Daoy (cell line): Measurements from ENCODE around the gene OGFOD1. TPM values are rescaled to one million over a fixed set of nuclear protein-coding genes. Genes with fewer than 3 reads are reported as not detected.
A peak's percentile ranks its signal among the peaks of the same experiment; 100 is the strongest.
"Not testable (repeated sequence)": the region's sequence is repeated elsewhere in the genome, so short reads cannot be mapped to it uniquely, and the experiment has no call there.

Experiments used
- DNase-seq: peaks from one replicate; pipeline ENCODE4 v3.0.0-alpha.2; 2015; ENCODE audit warnings: low read depth
- total RNA-seq: library from RNA; depleted of rRNA; stranded (reverse); fragments of >200 nt; shearing (Covaris generic); gene quantifications from 2 replicates; pipeline ENCODE4 v1.2.3, GENCODE V29; 2014

The OGFOD1 gene
- total RNA-seq, 1 experiment from 2014 or later, result 61.5 TPM

DNA sequence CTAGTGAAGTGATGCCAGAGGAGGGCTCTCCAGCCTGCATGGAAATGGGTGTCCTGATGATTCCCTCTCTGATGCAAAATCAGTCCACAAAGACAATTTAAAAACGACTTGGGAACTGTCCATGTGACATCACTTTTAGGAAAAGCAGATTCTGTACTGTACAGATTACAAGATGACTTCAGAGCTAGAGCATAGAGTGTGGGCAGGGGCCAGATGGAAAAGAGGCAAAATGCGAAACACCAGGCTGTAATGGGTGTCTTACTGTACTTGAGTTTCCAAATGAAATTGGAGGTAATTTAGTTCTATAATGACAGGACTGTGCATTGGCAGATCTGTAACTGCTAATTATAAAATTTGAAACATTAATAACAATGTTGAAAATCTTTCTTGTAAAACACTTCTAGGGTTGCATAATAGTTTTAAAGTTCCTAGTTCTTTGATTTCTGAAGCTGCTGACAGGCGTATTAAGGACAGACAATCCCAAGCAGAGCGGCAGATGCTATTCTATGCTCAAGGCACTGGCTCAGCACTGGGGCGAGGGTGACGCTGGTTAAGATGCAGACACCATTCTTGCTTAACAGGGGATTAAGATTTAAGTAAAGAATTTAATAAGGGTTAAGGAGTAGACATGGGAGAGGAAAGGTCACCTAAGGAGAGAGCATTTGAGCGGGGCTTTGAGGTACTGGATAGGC, 29.6 kb downstream of the OGFOD1 start:
- DNase-seq, result no peak

DNA sequence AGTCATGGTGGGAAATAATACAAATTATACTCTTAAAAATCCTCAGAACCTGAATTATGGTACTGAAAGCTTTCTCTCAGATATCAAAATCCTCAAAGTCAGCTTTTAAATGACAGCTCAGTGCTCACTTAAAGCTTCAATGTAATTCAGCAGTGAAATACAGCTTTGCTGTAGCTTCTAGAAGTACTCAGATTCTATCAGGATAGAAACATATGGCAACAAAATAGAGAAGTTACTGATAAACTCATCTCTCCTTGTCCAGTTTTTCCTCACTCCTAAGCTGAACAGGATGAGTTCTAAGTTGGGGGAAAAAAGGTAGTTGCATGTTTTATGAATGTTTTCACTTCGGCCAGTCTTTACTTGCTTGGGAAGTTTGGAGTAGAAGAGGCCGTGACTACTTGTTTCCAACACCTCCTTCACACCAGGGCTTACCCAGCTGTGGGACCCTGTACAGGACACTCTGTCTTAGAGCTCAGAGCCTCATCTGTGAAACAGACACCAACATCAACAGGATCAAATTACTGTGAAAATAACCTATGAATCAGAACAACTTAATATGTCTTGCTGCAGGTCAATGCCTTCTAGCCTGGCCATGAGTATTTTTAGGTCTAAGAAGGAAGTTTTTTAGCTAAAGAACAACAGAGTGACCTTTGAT, 30.2 kb downstream of the OGFOD1 start:
- peak; percentile 6 for DNase-seq

GRCh38 chr16:56482683-56483236, 31.4 kb downstream of the OGFOD1 start:
- no peak for DNase-seq

DNA sequence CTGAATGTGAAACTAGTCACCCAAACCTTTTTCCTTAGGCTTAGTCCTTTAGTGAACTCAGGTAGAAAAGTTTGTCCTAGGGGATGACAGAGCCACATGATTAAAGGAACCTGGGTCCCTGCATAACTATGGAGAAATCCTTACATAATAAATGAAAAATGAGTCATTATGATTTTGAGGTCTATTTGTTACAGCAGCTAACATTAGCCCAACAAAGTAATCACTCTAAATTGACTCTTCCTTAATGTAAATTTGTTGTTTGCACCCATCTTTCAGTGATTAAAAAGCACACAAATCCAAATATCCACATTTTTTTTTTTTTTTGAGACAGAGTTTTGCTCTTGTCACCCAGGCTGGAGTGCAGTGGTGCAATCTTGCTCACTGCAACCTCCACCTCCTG, 32.0 kb downstream of the OGFOD1 start:
- no peak for DNase-seq

- DNase-seq, result no peak
Measured at GRCh38 chr16:56488035-56488434, 36.7 kb downstream of the OGFOD1 start.

DNA sequence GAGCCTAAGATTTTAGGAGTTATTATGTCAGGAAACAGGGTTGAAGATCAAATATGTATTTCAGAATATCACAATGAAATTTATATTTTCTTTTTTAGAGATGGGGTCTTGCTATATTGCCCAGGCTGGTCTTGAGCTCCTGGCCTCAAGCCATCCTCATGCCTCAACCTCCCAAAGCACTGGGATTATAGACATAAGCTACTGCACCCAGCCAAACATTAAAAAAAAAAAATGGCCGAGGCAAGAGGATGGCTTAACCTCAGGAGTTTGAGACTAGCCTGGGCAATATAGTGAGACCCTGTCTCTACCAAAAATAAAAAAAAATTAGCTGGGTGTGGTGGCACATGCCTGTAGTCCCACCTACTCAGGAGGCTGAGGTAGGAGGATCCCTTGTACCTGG, 37.5 kb downstream of the OGFOD1 start:
- DNase-seq, result not testable (repeated sequence)

GRCh38 chr16:56491657-56492261, 40.4 kb downstream of the OGFOD1 start:
- no peak for DNase-seq

DNA sequence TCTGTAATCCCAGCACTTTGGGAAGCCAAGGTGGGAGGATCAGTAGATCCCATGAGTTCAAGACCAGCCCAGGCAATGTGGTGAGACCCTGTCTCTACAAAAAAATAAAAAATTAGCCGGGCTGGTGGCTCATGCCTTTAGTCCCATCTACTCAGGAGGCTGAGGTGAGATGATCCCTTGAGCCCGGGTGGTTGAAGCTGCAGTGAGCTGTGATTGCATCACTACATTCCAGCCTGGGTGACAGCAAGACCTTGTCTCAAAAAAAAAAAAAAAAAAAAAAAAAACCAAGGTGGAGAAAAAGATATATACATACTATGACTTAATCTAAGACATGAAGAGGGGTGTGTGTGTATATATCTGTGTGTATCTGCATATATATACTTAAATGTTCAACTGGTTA, 41.8 kb downstream of the OGFOD1 start:
- no peak for DNase-seq

DNA sequence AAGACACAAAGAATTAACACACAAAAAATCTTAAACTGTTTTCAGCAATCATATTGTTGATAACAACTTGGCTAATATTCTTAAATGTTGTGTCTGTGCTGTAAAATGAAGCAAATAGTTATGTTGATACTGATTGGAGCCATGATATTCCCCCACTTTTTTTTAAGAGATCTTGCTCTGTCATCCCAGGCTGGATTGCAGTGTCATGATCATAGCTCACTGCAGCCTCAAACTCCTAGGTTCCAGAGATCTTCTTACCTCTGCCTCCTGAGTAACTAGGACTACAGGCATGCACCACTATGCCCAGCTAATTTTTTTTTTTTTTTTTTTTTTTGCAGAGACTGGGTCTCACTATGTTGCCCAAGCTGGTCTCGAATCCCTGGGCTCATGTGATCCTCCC, 42.5 kb downstream of the OGFOD1 start:
- DNase-seq, result no peak

DNA sequence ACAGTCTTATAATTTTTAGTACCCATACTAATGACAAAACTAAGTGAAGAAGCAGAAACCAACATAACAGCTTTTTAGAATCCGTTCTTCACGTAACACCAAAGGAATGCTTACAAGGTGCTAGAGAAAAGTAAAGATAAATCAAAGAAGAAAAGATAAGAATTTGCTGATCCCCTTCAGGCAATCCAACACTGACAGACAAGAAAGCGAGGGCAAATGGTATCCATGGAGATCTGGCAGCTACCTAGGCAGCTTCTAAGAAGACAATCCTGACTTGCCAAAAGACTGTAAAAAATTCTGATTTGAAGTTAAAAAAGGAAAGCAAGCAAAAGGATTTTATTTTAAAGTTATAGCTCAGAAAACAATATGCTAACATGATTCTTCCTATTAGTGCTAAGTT, 53.8 kb downstream of the OGFOD1 start:
- DNase-seq, result no peak

- DNase-seq, result no peak
Measured at GRCh38 chr16:56506941-56507340, 55.6 kb downstream of the OGFOD1 start.

- no peak for DNase-seq
Measured at GRCh38 chr16:56510544-56510943, 59.2 kb downstream of the OGFOD1 start.

DNA sequence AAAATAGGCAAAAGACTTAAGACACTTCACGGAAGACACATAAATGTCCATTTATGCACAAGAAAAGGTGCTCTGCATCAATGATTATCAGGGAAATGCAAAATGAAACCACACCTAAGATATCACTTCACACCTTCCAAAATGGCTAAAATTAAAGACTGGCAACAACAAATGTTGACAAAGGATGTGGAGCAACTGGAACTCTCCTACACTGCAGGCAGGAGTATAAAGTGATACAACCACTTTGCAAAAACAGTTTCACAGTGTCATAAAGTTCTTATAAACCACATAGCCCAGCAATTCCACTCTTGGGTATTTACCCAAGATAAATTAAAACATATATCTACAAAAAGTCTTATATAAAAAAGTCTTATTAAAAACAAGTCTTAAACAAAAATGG, 60.7 kb downstream of the OGFOD1 start:
- no peak for DNase-seq

- no peak for DNase-seq
Measured at GRCh38 chr16:56513091-56513490, 61.7 kb downstream of the OGFOD1 start.

GRCh38 chr16:56513972-56514371, 62.6 kb downstream of the OGFOD1 start:
- DNase-seq, result peak; percentile 35

DNA sequence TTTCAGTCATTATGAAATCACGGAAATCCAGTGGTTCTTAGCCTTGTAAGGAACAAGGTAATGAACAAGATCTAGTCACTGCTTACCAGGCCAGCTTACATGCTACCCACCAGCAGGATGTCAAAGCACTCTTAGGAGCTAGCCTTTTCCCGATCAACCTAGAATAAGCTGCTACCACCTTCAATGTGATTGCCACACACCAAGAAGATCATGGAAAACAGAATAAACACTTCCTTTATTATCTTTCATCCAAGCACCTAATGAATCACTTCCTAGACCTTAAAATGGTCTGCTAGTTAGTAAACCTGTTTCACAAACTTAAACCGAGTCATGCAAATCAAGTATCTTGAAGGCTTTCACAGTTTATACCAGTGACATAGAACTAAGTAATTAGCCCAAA, 63.5 kb downstream of the OGFOD1 start:
- DNase-seq, result no peak

DNA sequence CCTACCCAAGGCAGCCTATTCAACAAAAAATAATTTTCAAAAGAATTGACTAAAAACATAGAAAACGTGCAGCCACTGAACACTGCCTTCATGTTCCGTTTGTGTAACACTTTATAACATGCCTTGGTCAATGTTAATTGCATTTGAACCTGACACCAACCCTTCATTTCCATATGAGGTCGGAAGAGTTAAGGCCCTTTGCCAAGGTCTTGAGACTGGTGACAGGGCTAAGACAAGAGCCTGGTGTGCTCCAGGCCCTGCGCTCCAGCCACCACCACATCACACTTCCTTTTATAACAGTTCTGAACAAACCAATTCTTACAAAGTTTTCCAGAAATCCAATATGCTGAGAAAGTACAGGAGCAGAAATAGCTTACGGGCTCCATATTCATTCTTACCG, 64.3 kb downstream of the OGFOD1 start:
- DNase-seq, result no peak

DNA sequence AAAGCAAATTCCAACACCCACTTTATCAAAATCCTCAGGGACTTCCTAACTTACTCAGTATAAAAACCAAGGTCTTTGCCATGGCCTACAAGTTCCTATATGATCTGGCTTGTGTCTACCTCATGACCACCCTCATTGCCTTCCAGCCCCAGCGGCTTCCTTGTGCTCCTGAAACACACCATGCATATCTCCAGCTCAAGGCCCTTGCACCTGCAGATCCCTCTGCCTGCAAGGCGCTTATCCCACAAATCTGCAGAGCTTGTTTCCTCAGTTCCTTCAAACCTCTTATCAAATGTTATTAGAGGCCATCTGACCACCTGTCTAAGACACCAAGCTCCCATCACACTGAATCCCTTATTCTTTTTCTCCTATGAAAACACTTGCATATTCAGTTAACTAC, 65.9 kb downstream of the OGFOD1 start:
- no peak for DNase-seq

DNA sequence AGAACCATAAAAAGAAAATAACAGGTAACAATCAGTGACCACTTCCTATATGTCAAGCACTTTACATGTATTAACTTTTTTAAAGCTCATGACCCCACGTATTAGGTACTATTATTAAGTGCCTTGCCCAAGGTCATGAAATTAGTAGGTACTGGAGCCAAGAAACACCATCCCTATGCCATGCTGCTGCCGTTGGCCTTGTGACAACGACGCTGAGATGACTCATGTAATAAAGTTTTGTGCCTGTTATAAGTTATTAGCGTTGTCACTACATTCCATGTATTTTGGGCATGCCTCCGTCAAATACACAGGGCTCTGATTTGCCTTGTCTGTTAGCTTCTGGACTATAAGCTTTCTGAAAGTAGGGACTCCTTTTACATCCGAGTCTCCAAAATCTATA, 67.1 kb downstream of the OGFOD1 start:
- no peak for DNase-seq

DNA sequence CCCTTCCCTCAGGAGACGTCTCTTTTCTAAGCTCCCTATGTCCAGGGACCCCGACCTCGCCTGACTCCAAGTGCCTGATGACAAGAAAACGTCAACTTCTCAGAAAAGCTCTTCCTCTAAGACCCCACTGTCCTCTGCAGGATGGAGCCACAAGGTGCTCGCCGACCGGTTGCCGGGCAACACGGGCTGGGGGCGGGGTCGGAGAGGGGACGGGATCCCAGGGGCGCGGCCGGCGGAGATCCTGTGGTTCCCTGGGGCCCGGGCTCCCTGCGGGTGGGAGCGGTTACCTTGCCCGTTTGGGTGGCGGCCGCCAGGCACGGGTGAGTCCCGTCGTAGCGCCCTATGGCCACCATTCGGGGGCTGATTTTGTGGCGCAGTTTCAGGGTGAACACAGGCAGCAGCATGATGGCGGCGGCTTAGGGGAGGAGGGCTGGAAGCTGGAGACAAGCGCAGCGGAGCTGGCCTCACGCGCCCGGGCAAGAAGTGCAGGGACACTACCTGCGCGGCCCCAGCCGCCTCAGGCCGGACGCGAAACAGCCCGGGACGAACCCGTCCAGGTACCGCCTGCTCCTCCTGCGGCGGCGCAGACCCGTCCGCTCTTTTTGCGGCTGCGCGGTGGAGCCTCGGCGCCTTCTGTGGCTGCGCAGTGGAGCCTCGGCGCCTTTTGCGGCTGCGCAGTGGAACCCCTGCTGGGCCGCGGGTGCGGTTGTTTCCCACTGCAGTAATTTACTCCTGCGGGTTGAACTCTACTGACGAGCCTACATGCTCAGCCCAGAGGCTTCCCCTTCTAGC, 68.3 kb downstream of the OGFOD1 start, which contains the start of gene BBS2:
TSS of gene BBS2 (minus strand) at position 566 of the 792 bp plus-strand sequence. CDS start at position 404, 162 bp downstream.
- DNase-seq, result peak; percentile 86

DNA sequence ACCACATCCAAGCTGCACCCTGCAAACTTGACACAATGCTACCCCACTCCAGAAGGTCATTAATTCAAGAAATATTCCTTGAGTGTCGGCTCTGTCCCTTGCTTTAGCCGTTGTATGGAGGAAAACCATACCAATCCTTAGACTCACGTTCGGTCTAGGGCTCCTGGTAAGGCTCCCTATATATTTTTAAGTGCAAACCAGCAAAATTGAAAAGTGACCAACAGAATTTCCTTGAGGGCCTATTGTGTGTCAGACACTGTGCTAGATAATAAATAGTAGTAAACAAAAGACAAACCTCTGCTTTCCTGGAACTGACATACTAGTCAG, 68.9 kb downstream of the OGFOD1 start:
- no peak for DNase-seq

DNA sequence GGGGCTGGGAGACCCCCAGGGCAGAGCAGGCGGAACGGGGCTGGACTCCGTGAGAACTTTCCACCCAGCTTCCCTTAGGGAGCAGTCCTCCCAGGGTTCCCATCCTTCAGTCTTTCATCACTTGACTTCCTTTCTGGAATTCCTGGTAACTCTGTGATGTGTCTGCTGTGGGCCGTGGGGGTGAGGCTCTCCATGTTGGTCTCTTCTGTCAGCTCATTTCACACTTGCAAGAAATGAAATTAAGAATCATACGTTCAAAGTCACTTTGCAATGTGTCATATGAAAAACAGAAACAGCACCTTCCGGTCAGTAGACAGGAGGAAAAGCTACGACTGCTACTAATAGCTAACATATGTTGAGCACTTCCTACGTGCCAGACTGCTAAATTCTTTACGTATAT, 73.9 kb downstream of the OGFOD1 start:
- DNase-seq, result no peak
